ENCODE results near the gene TMEM231. TPM values are rescaled to one million over a fixed set of nuclear protein-coding genes. Genes with fewer than 3 reads are reported as not detected.

Gene TMEM231
- total and polyA plus RNA-seq, 7 experiments from 2014 or later, result 1.3 to 3.9 (median 2.7) TPM

DNA sequence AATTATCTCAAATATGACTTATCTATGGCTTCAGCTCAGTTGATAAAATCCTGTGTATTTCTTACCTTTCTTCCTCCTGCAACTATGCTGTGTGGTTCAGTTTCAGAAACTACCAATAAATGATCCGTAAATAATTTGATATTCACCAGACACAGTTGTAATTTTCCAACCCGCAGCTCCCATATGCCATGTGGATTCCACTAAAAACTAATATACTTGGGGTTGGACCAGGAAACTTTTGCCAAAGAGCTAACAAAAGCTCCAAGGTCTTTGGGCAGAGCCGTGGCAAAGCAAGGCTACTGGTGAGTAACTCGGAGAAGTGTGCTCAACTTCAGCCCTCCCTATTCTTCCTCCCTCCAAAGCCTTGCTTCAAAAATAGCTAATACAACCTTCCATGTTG lies 58.5 kb downstream of the TMEM231 start:
- intact Hi-C loops (cut with micrococcal nuclease), result no loop called here
- H3K36me3 ChIP-seq (ENCODE audit: control insufficient read depth in 2 of 3, insufficient read depth in 3 of 3, low read length in 3 of 3), result no peaks in the 10 kb centered on the region
- Mint-ChIP-seq H3K27ac (no peak overlapping the region), H3K4me1 (peaks cover 6 to 8% (median 7%) of the 10 kb centered on the region in 7 donors), H3K9me3 (no peaks in the 10 kb centered on the region), H3K36me3 (no peaks in the 10 kb centered on the region), H3K4me3 (no peak overlapping the region), H3K27me3 (peaks cover 21 to 43% (median 28%) of the 10 kb centered on the region in 5 donors)
- ChIA-PET POLR2A (interaction anchor here (0.6 kb wide), 1 partner anchor 1691 kb away, joined by 5 read pairs; no protein-coding TSS in a partner anchor), CTCF (interaction anchor here (0.7 kb wide), 1 partner anchor 13 kb away, joined by 5 read pairs; no protein-coding TSS in a partner anchor)
- no peak for DNase-seq
- no peaks in the 10 kb centered on the region for H3K27me3 ChIP-seq (ENCODE audit: control insufficient read depth in 2 of 2, insufficient read depth in 2 of 2, low read length in 2 of 2)
- no peak for ATAC-seq
- no peaks in the 10 kb centered on the region for H3K4me1 ChIP-seq (ENCODE audit: control insufficient read depth in 2 of 2, insufficient read depth in 2 of 2, low read length in 2 of 2)
- no peak overlapping the region for H3K4me3 ChIP-seq (ENCODE audit: low read length)
- H3K27ac ChIP-seq (ENCODE audit: low read depth, low read length), result no peak overlapping the region
- H3K9me3 ChIP-seq (ENCODE audit: control insufficient read depth in 2 of 3, low read length in 3 of 3), result no peaks in the 10 kb centered on the region

DNA sequence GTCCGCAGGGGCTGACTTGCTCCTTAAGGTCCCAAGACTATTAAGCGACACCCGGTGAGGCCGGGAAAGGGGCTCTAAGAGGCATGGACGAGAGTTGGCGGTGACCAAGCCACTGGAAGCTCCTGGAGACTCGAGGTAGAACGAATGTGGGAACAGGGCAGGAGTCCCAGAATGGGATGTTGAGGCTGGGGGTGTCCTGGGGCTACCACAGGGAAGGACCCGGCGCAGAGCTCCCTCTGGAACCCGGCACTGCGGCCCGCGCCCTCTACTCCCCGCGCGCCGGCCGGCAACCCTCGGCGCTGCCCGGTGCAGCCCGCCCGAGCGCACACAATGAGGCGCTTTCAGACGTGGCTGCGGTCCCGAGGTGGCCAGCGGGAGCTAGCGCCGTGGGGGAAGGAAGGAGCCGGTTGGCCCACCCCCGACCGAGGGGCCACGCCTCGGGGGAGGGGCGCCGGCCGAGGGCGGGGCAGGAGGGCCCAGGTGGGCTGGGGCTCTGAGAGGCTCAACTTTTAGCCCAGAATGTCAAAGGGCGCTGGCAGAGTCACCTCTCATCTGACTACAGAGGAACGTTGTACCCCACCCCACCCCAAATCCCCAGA lies 60.9 kb downstream of the TMEM231 start, which contains the start of gene CHST6:
CHST6 (minus strand) TSS at position 366 of the 599 bp plus-strand sequence. CDS start 15,613 bp downstream, outside the sequence.
- ChIA-PET CTCF (interaction anchor here (1.4 kb wide), 1 partner anchor 23 kb away, joined by 3 read pairs; no protein-coding TSS in a partner anchor), POLR2A (interaction anchor here (0.5 kb wide), 1 partner anchor 494 kb away, joined by 3 read pairs; no protein-coding TSS in a partner anchor)
- Mint-ChIP-seq H3K36me3 (no peaks in the 10 kb centered on the region), H3K27ac (no peak within 1 kb of the TSS), H3K4me3 (peak within 1 kb of the TSS; percentile 56 to 80 (median 70)), H3K27me3 (peaks cover 21 to 35% (median 28%) of the 10 kb centered on the region in 5 donors), H3K4me1 (peaks cover 6 to 8% (median 7%) of the 10 kb centered on the region in 7 donors), H3K9me3 (no peaks in the 10 kb centered on the region)
- H3K27me3 ChIP-seq (ENCODE audit: control insufficient read depth in 2 of 2, insufficient read depth in 2 of 2, low read length in 2 of 2), result no peaks in the 10 kb centered on the region
- H3K4me3 ChIP-seq (ENCODE audit: low read length), result no peak within 1 kb of the TSS
- no peaks in the 10 kb centered on the region for H3K36me3 ChIP-seq (ENCODE audit: control insufficient read depth in 2 of 3, insufficient read depth in 3 of 3, low read length in 3 of 3)
- intact Hi-C loops (cut with micrococcal nuclease), result no loop called here
- ATAC-seq (peak; percentile 65), DNase-seq (peak in 1 of 9 donors; percentile 31)
- H3K4me1 ChIP-seq (ENCODE audit: control insufficient read depth in 2 of 2, insufficient read depth in 2 of 2, low read length in 2 of 2), result no peaks in the 10 kb centered on the region
- H3K9me3 ChIP-seq (ENCODE audit: control insufficient read depth in 2 of 3, low read length in 3 of 3), result no peaks in the 10 kb centered on the region
- H3K27ac ChIP-seq (ENCODE audit: low read depth, low read length), result no peak within 1 kb of the TSS

DNA sequence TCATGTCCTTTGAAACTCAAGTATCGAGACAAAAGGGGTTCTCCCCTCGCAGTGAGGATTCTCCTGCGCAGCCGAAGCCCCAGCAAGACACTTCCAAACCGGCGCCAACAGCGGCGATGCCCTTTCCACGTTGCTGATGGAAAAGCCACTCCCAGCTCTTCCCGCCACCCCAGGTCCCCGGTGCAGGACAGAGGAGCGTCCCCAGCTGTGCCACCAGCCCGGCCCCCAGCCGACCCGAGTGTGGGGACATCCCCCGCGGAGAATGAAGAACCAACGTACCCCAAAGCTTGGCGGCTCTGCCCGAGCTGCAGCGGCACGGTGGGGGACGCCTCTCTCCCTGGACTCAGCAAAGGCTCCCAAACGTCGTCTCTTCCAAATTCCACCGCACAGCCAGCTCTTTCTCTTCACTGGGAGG lies 61.4 kb downstream of the TMEM231 start:
- Mint-ChIP-seq H3K4me1 (peaks cover 6 to 8% (median 7%) of the 10 kb centered on the region in 7 donors), H3K9me3 (no peaks in the 10 kb centered on the region), H3K36me3 (no peaks in the 10 kb centered on the region), H3K27ac (no peak overlapping the region), H3K4me3 (peak overlapping the region; percentile 56 to 80 (median 70)), H3K27me3 (peaks cover 21 to 33% (median 28%) of the 10 kb centered on the region in 5 donors)
- intact Hi-C loops (cut with micrococcal nuclease), result no loop called here
- Histone ChIP-seq H3K4me3 (ENCODE audit: low read length) (no peak overlapping the region), H3K4me1 (ENCODE audit: control insufficient read depth in 2 of 2, insufficient read depth in 2 of 2, low read length in 2 of 2) (no peaks in the 10 kb centered on the region), H3K27me3 (ENCODE audit: control insufficient read depth in 2 of 2, insufficient read depth in 2 of 2, low read length in 2 of 2) (no peaks in the 10 kb centered on the region), H3K27ac (ENCODE audit: low read depth, low read length) (no peak overlapping the region), H3K9me3 (ENCODE audit: control insufficient read depth in 2 of 3, low read length in 3 of 3) (no peaks in the 10 kb centered on the region), H3K36me3 (ENCODE audit: control insufficient read depth in 2 of 3, insufficient read depth in 3 of 3, low read length in 3 of 3) (no peaks in the 10 kb centered on the region)
- ATAC-seq (no peak), DNase-seq (no peak)
- POLR2A ChIA-PET, result interaction anchor here (0.5 kb wide), 1 partner anchor 493 kb away, joined by 3 read pairs; no protein-coding TSS in a partner anchor
- CTCF ChIA-PET, result interaction anchor here (1.4 kb wide), 1 partner anchor 23 kb away, joined by 3 read pairs; no protein-coding TSS in a partner anchor

DNA sequence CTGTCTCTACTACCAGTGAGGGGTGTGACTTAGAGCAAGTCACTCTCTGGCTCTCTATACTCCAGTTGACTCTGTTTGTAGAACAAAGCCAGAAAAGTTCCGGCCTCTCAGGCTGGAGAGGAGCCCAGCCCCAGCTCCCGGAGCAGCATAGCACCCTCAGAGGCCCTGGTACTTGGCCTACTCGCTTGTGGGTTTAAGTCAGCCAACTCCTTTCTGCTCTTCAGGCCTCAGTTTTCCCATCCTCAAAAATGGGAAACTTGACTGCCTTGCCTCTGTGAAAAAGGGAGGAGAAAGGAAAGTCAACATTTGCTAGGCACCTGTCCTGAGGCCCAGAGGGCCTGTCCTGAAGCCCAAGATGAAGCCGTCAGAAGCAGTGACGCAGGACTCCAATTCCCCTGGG lies 61.9 kb downstream of the TMEM231 start:
- H3K36me3 ChIP-seq (ENCODE audit: control insufficient read depth in 2 of 3, insufficient read depth in 3 of 3, low read length in 3 of 3), result no peaks in the 10 kb centered on the region
- no peak for DNase-seq
- no peaks in the 10 kb centered on the region for H3K4me1 ChIP-seq (ENCODE audit: control insufficient read depth in 2 of 2, insufficient read depth in 2 of 2, low read length in 2 of 2)
- intact Hi-C loops (cut with micrococcal nuclease), result no loop called here
- H3K27me3 ChIP-seq (ENCODE audit: control insufficient read depth in 2 of 2, insufficient read depth in 2 of 2, low read length in 2 of 2), result no peaks in the 10 kb centered on the region
- H3K4me1 Mint-ChIP-seq, result peaks cover 6 to 8% (median 7%) of the 10 kb centered on the region in 7 donors
- H3K27ac Mint-ChIP-seq, result no peak overlapping the region
- no peak overlapping the region for H3K27ac ChIP-seq (ENCODE audit: low read depth, low read length)
- H3K9me3 Mint-ChIP-seq, result no peaks in the 10 kb centered on the region
- no peak for ATAC-seq
- H3K4me3 ChIP-seq (ENCODE audit: low read length), result no peak overlapping the region
- peak overlapping the region in 7 of 10 donors; percentile 59 to 80 (median 74) for H3K4me3 Mint-ChIP-seq
- no peaks in the 10 kb centered on the region for H3K9me3 ChIP-seq (ENCODE audit: control insufficient read depth in 2 of 3, low read length in 3 of 3)
- POLR2A ChIA-PET, result no interaction called here
- CTCF ChIA-PET, result interaction anchor here (1.4 kb wide), 1 partner anchor 22 kb away, joined by 3 read pairs; no protein-coding TSS in a partner anchor
- H3K27me3 Mint-ChIP-seq, result peaks cover 21 to 33% (median 28%) of the 10 kb centered on the region in 5 donors
- no peaks in the 10 kb centered on the region for H3K36me3 Mint-ChIP-seq

DNA sequence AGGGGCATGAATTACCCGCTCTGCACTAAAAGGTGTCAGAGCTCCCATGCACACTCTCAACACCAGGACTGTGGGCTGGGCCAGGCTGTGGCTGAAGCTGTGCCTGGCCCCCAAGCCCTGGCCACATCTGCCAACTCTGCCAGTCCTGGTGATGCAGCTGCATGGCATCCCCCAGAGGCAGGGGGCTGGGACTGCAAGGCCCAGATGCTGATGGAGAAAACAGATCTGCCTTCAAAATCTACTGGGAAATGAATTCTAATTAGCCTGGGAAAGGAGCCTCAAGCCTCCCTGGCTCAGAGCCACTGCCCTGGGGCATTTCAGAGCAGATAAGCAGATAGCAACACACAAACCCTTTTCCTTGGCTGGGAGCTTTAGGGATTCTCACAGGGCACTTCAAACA lies 64.2 kb downstream of the TMEM231 start:
- Histone ChIP-seq H3K4me1 (ENCODE audit: control insufficient read depth in 2 of 2, insufficient read depth in 2 of 2, low read length in 2 of 2) (no peaks in the 10 kb centered on the region), H3K9me3 (ENCODE audit: control insufficient read depth in 2 of 3, low read length in 3 of 3) (no peaks in the 10 kb centered on the region), H3K27me3 (ENCODE audit: control insufficient read depth in 2 of 2, insufficient read depth in 2 of 2, low read length in 2 of 2) (no peaks in the 10 kb centered on the region), H3K27ac (ENCODE audit: low read depth, low read length) (no peak overlapping the region), H3K4me3 (ENCODE audit: low read length) (no peak overlapping the region), H3K36me3 (ENCODE audit: control insufficient read depth in 2 of 3, insufficient read depth in 3 of 3, low read length in 3 of 3) (no peaks in the 10 kb centered on the region)
- intact Hi-C loops (cut with micrococcal nuclease), result no loop called here
- DNase-seq (no peak), ATAC-seq (no peak)
- Mint-ChIP-seq H3K27me3 (peaks cover 20 to 27% (median 23%) of the 10 kb centered on the region in 5 donors), H3K4me3 (no peak overlapping the region), H3K9me3 (no peaks in the 10 kb centered on the region), H3K4me1 (peaks cover 6 to 8% (median 7%) of the 10 kb centered on the region in 7 donors), H3K36me3 (no peaks in the 10 kb centered on the region), H3K27ac (no peak overlapping the region)
- POLR2A ChIA-PET, result no interaction called here
- CTCF ChIA-PET, result no interaction called here

DNA sequence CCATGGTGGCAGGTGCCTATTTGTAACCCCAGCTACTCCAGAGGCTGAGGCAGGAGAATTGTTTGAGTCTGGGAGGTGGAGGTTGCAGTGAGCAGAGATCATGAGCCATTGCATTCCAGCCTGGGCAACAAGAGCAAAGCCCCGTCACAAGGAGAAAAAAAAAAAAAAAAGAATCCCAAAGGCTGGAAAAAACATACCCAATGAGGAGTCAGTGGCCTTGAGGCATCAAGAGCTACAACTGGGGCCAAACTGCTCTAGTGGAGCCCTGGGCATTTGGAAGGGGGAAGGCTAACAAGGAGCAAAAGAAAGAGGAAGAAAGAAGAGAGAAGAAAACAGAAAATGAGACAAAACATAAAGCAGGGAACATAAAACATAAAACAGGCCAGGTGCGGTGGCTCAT lies 67.7 kb downstream of the TMEM231 start:
- no peaks in the 10 kb centered on the region for H3K9me3 ChIP-seq (ENCODE audit: control insufficient read depth in 2 of 3, low read length in 3 of 3)
- no peak overlapping the region for H3K4me3 ChIP-seq (ENCODE audit: low read length)
- no peaks in the 10 kb centered on the region for H3K36me3 ChIP-seq (ENCODE audit: control insufficient read depth in 2 of 3, insufficient read depth in 3 of 3, low read length in 3 of 3)
- DNase-seq (no peak), ATAC-seq (no peak)
- Mint-ChIP-seq H3K27ac (no peak overlapping the region), H3K4me1 (peaks cover 0 to 3% (median 0%) of the 10 kb centered on the region in 7 donors), H3K36me3 (no peaks in the 10 kb centered on the region), H3K9me3 (no peaks in the 10 kb centered on the region), H3K27me3 (peaks cover 8 to 16% (median 14%) of the 10 kb centered on the region in 5 donors), H3K4me3 (no peak overlapping the region)
- no peaks in the 10 kb centered on the region for H3K4me1 ChIP-seq (ENCODE audit: control insufficient read depth in 2 of 2, insufficient read depth in 2 of 2, low read length in 2 of 2)
- intact Hi-C loops (cut with micrococcal nuclease), result no loop called here
- H3K27me3 ChIP-seq (ENCODE audit: control insufficient read depth in 2 of 2, insufficient read depth in 2 of 2, low read length in 2 of 2), result no peaks in the 10 kb centered on the region
- H3K27ac ChIP-seq (ENCODE audit: low read depth, low read length), result no peak overlapping the region
- ChIA-PET POLR2A (no interaction called here), CTCF (no interaction called here)
